OCI-LY3 (cell line): ENCODE results near the gene CENPB.

Experiments
- CTCF ChIP-seq: fragments of 200-600, 300-600 bp; sonication (generic); IDR thresholded peaks from 2 replicates; pipeline ENCODE4 v1.5.1; 2014; ENCODE audit warnings: antibody characterized with exemption, low read length, low read depth
- EZH2phosphoT487 ChIP-seq: fragments of 200-600 bp; shearing (Covaris generic); IDR thresholded peaks from 2 replicates; pipeline ENCODE4 v1.6.1; 2018; ENCODE audit warnings: antibody characterized with exemption, mixed run types, low read depth

- no peak for TF ChIP-seq CTCF
- TF ChIP-seq EZH2phosphoT487 = no peak
These were observed 34.2 kb downstream of the CENPB start for GRCh38 chr20:3752386-3752759.
